IMR-90 (cell line): ENCODE results near the gene MCTP1. TPM values are rescaled to one million over a fixed set of nuclear protein-coding genes. Genes with fewer than 3 reads are reported as not detected.

ENCODE experiments used
- ATAC-seq: fragments of 200-7000 bp; cut with Tn5 transposase; 2 replicates; pipeline ENCODE4 v1.9.1; 2020; ENCODE audit warnings: low read depth, mild to moderate bottlenecking, moderate library complexity
- BruUV-seq: library from RNA; stranded (reverse); fragments of 400-500 nt; replicated peaks from 2 replicates; lab custom pipeline; 2021; lab: Mats Ljungman, UMichigan
- CTCF ChIA-PET: fragments of 300-600 bp; formaldehyde crosslinking; extraction: SDS; loops from one replicate; lab custom pipeline; 2021; ENCODE audit warnings: antibody characterized with exemption; lab: Yijun Ruan, JAX
- POLR2A ChIA-PET: fragments of 300-600 bp; sonication (Branson Sonifier 250); formaldehyde crosslinking; loops from one replicate; lab custom pipeline; 2022; ENCODE audit warnings: antibody characterized with exemption; ENCODE audit not compliant: unreplicated experiment; lab: Charles Lee
- DNase-seq: peaks from one replicate; pipeline ENCODE4 v3.0.0; 2013
- H2AFZ ChIP-seq: replicated peaks from 2 replicates; pipeline ENCODE3; 2013; ENCODE audit warnings: low read length, mild to moderate bottlenecking; ENCODE audit not compliant: poor library complexity
- H2AK5ac ChIP-seq: 2 replicates; pipeline ENCODE4 v1.6.1; 2013; ENCODE audit warnings: low read depth, low read length, inconsistent platforms
- H2AK9ac ChIP-seq: replicated peaks from 2 replicates; pipeline ENCODE3; 2013; ENCODE audit warnings: mild to moderate bottlenecking, low read depth, low read length, moderate library complexity; ENCODE audit not compliant: poor library complexity
- H2BK120ac ChIP-seq: 2 replicates; pipeline ENCODE4 v1.6.1; 2013; ENCODE audit warnings: low read depth, low read length, inconsistent platforms
- H2BK15ac ChIP-seq: 3 replicates; pipeline ENCODE4 v1.6.1; 2013; ENCODE audit warnings: low read depth, low read length, inconsistent platforms
- H2BK20ac ChIP-seq: 2 replicates; pipeline ENCODE4 v1.6.1; 2013; ENCODE audit warnings: low read depth, mild to moderate bottlenecking, inconsistent platforms, low read length, moderate library complexity
- H2BK5ac ChIP-seq: 2 replicates; pipeline ENCODE4 v1.6.1; 2013; ENCODE audit warnings: mild to moderate bottlenecking, low read depth, low read length, inconsistent platforms; ENCODE audit not compliant: poor library complexity, severe bottlenecking
- H3K14ac ChIP-seq: replicated peaks from 2 replicates; pipeline ENCODE4 v1.6.1; 2013; ENCODE audit warnings: low read depth, low read length, inconsistent platforms
- H3K18ac ChIP-seq: 2 replicates; pipeline ENCODE4 v1.6.1; 2013; ENCODE audit warnings: low read depth, low read length, control low read depth
- H3K23ac ChIP-seq: 2 replicates; pipeline ENCODE4 v1.6.1; 2013; ENCODE audit warnings: low read depth, low read length, inconsistent platforms
- H3K27ac ChIP-seq: 2 replicates; pipeline ENCODE4 v1.5.1; 2013; ENCODE audit warnings: mild to moderate bottlenecking, control low read depth, low read length; ENCODE audit not compliant: insufficient read depth
- H3K27me3 ChIP-seq: 2 replicates; pipeline ENCODE4 v1.6.1; 2013; ENCODE audit warnings: low read length; ENCODE audit not compliant: control insufficient read depth, insufficient read depth
- H3K36me3 ChIP-seq: 2 replicates; pipeline ENCODE4 v1.6.1; 2013; ENCODE audit warnings: low read length, mixed read lengths; ENCODE audit not compliant: control insufficient read depth, insufficient read depth
- H3K4ac ChIP-seq: 2 replicates; pipeline ENCODE4 v1.6.1; 2013; ENCODE audit warnings: low read depth, low read length, inconsistent platforms
- H3K4me1 ChIP-seq: 2 replicates; pipeline ENCODE4 v1.6.1; 2013; ENCODE audit warnings: low read length, mixed read lengths; ENCODE audit not compliant: control insufficient read depth, insufficient read depth
- H3K4me2 ChIP-seq: 2 replicates; pipeline ENCODE4 v1.6.1; 2013; ENCODE audit warnings: low read depth, mild to moderate bottlenecking, control low read depth, low read length, moderate library complexity
- H3K4me3 ChIP-seq: 2 replicates; pipeline ENCODE4 v1.5.1; 2013; ENCODE audit warnings: low read depth, mild to moderate bottlenecking, control low read depth, low read length, moderate library complexity; ENCODE audit not compliant: insufficient read depth
- H3K56ac ChIP-seq: 2 replicates; pipeline ENCODE4 v1.6.1; 2013; ENCODE audit warnings: low read length, inconsistent platforms; ENCODE audit not compliant: insufficient read depth; ENCODE audit errors: extremely low read depth
- H3K79me1 ChIP-seq, 2 experiments: 2 replicates each; pipeline ENCODE4 v1.6.1; 2013; ENCODE audit warnings: low read length in 2 of 2, inconsistent platforms in 1 of 2, low read depth in 1 of 2
- H3K9ac ChIP-seq: 2 replicates; pipeline ENCODE4 v1.6.1; 2013; ENCODE audit warnings: low read depth, low read length, control low read depth
- H3K9me1 ChIP-seq: 2 replicates; pipeline ENCODE4 v1.6.1; 2013; ENCODE audit warnings: low read length, inconsistent platforms; ENCODE audit not compliant: insufficient read depth
- H3K9me3 ChIP-seq: 2 replicates; pipeline ENCODE4 v1.6.1; 2013; ENCODE audit warnings: low read length; ENCODE audit not compliant: control insufficient read depth, insufficient read depth
- H4K20me1 ChIP-seq: 2 replicates; pipeline ENCODE4 v1.6.1; 2013; ENCODE audit warnings: low read length, inconsistent platforms; ENCODE audit not compliant: insufficient read depth
- H4K5ac ChIP-seq: 2 replicates; pipeline ENCODE4 v1.6.1; 2013; ENCODE audit warnings: mild to moderate bottlenecking, low read depth, low read length, control low read depth
- H4K8ac ChIP-seq, 2 experiments: 2 replicates each; pipeline ENCODE4 v1.6.1; 2013; ENCODE audit warnings: low read depth in 2 of 2, low read length in 2 of 2, control low read depth in 1 of 2, inconsistent platforms in 1 of 2
- H4K91ac ChIP-seq: 2 replicates; pipeline ENCODE4 v1.6.1; 2013; ENCODE audit warnings: low read depth, low read length, inconsistent platforms; ENCODE audit not compliant: insufficient read depth
- BHLHE40 ChIP-seq: fragments of 150-350 bp; IDR thresholded peaks from 2 replicates; pipeline ENCODE4 v1.6.1; 2016; ENCODE audit warnings: mild to moderate bottlenecking, low read depth, low read length
- CEBPB ChIP-seq: IDR thresholded peaks from 2 replicates; pipeline ENCODE4 v1.6.1; 2012; ENCODE audit warnings: low read depth, low read length, improper control_type of control experiment
- CHD1 ChIP-seq: IDR thresholded peaks from 2 replicates; pipeline ENCODE4 v1.6.1; 2012; ENCODE audit warnings: low read depth, low read length, improper control_type of control experiment
- NFE2L2 ChIP-seq: fragments of 150-350 bp; IDR thresholded peaks from 2 replicates; pipeline ENCODE4 v1.6.1; 2016; ENCODE audit warnings: low read depth, mild to moderate bottlenecking, low read length
- POLR2A ChIP-seq: IDR thresholded peaks from 2 replicates; pipeline ENCODE4 v1.6.1; 2012; ENCODE audit warnings: mild to moderate bottlenecking, low read depth, low read length
- RCOR1 ChIP-seq: IDR thresholded peaks from 2 replicates; pipeline ENCODE4 v1.6.1; 2012; ENCODE audit warnings: mild to moderate bottlenecking, low read length, improper control_type of control experiment; ENCODE audit not compliant: insufficient replicate concordance
- RFX5 ChIP-seq: IDR thresholded peaks from 2 replicates; pipeline ENCODE4 v1.8.0; 2012; ENCODE audit warnings: low read depth, mild to moderate bottlenecking, low read length, moderate library complexity
- WGBS, 2 experiments: methylation state at CpG; one replicate each; pipeline versions ENCODE4 v1.1.5 to v1.1.7; 2013; ENCODE audit warnings: missing lambda C conversion rate in 2 of 2; ENCODE audit not compliant: insufficient read length in 1 of 2; ENCODE audit errors: extremely low coverage in 2 of 2; 5-methylcytosine and 5-hydroxymethylcytosine counted together
- dilution Hi-C: fragments of 300-500 bp; cut with HindIII; formaldehyde crosslinking; loops from one replicate; pipeline ENCODE4 v1.14.3; 2018; ENCODE audit warnings: low sequenced_read_pairs; ENCODE audit not compliant: unreplicated experiment
- in situ Hi-C: fragments of 300-500 bp; cut with MboI; formaldehyde crosslinking; loops from 3 replicates; pipeline ENCODE4 v1.14.3; 2019; ENCODE audit warnings: low sequenced_read_pairs, inconsistent platforms, mixed read lengths
- intact Hi-C: fragments of 100-400 bp; cut with micrococcal nuclease; formaldehyde crosslinking; loops from 2 replicates; pipeline ENCODE4 v1.10.0; 2022
- polyA plus RNA-seq, 3 experiments: library from polyadenylated mRNA; depleted of rRNA; stranded (reverse); fragments of >200 nt; gene quantifications; 2 replicates each; pipeline ENCODE4 v1.2.3, GENCODE V29; 2012; ENCODE audit warnings: low replicate concordance in 1 of 3
- total RNA-seq: library from RNA; depleted of rRNA; stranded (reverse); fragments of >200 nt; gene quantifications from 2 replicates; pipeline ENCODE4 v1.2.3, GENCODE V29; 2012
- TF ChIP-seq, protein P1 (sequence below): conservative IDR thresholded peaks from 2 replicates; pipeline ENCODE4 v1.5.1; 2012; ENCODE audit warnings: mild to moderate bottlenecking, low read depth, low read length, improper control_type of control experiment
- TF ChIP-seq, protein P2 (sequence below): fragments of 150-350 bp; IDR thresholded peaks from 2 replicates; pipeline ENCODE4 v1.6.1; 2017; ENCODE audit warnings: mild to moderate bottlenecking, antibody characterized with exemption, low read length, low read depth

Gene MCTP1
- total and polyA plus RNA-seq, 2 of the 4 experiments (the other 2 are of a cell fraction), result 0.21 TPM; not detected in 1

DNA sequence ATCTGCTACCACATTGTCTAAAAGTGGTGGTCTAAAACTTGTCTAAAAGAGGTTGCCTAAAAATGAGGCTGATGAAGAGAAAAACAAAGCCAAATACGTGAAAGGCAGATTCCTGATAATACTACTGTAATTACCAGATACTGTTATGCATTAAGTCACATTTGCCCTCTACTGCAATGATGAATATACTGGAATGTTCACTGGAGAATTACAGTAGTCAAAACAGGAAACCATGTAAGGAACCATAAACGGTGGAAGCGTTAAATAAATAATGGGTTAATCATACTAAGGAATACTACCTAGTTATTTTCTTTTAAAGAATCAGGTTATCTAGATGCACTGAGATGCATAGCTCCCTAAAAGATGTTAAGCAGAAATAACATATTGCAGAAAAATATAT lies 201.3 kb downstream of the MCTP1 start:
- DNase-seq (no peak), ATAC-seq (no peak)
- H3K9me1 ChIP-seq, result no peaks in the 10 kb centered on the region; the same call in 1 of the 2 replicates
- no peak overlapping the region for H3K4me3 ChIP-seq
- no peak overlapping the region for H2AK9ac ChIP-seq
- H3K4me1 ChIP-seq, result no peaks in the 10 kb centered on the region
- H3K9me3 ChIP-seq, result no peaks in the 10 kb centered on the region
- H3K56ac ChIP-seq, result no peak overlapping the region
- H3K18ac ChIP-seq, result no peak overlapping the region
- CTCF ChIA-PET, result no interaction called here
- WGBS, 2 experiments, result no CpG with 5 or more reads among the region's 3 CpGs
- no peak overlapping the region for H4K91ac ChIP-seq
- intact Hi-C loops (no loop called here), in situ Hi-C loops (no loop called here), dilution Hi-C loops (no loop called here)
- H4K8ac ChIP-seq, result no peak overlapping the region
- H4K5ac ChIP-seq, result no peak overlapping the region
- TF ChIP-seq CHD1 (no peak), NFE2L2 (no peak), BHLHE40 (no peak), RFX5 (no peak), CEBPB (no peak), RCOR1 (no peak), POLR2A (no peak)
- TF ChIP-seq, protein P1, sequence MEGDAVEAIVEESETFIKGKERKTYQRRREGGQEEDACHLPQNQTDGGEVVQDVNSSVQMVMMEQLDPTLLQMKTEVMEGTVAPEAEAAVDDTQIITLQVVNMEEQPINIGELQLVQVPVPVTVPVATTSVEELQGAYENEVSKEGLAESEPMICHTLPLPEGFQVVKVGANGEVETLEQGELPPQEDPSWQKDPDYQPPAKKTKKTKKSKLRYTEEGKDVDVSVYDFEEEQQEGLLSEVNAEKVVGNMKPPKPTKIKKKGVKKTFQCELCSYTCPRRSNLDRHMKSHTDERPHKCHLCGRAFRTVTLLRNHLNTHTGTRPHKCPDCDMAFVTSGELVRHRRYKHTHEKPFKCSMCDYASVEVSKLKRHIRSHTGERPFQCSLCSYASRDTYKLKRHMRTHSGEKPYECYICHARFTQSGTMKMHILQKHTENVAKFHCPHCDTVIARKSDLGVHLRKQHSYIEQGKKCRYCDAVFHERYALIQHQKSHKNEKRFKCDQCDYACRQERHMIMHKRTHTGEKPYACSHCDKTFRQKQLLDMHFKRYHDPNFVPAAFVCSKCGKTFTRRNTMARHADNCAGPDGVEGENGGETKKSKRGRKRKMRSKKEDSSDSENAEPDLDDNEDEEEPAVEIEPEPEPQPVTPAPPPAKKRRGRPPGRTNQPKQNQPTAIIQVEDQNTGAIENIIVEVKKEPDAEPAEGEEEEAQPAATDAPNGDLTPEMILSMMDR, result no peak
- TF ChIP-seq, protein P2, sequence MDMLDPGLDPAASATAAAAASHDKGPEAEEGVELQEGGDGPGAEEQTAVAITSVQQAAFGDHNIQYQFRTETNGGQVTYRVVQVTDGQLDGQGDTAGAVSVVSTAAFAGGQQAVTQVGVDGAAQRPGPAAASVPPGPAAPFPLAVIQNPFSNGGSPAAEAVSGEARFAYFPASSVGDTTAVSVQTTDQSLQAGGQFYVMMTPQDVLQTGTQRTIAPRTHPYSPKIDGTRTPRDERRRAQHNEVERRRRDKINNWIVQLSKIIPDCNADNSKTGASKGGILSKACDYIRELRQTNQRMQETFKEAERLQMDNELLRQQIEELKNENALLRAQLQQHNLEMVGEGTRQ, result no peak
- POLR2A ChIA-PET, result no interaction called here
- H3K79me1 ChIP-seq, result no peaks in the 10 kb centered on the region
- H3K27me3 ChIP-seq, result no peaks in the 10 kb centered on the region
- no peak overlapping the region for H2BK20ac ChIP-seq
- no peaks in the 10 kb centered on the region for H4K20me1 ChIP-seq
- BruUV-seq, result no TSS peak
- H3K4me2 ChIP-seq, result no peak overlapping the region
- no peak overlapping the region for H3K23ac ChIP-seq
- no peak overlapping the region for H2AK5ac ChIP-seq
- no peaks in the 10 kb centered on the region for H3K36me3 ChIP-seq
- H2AFZ ChIP-seq, result no peak overlapping the region
- no peak overlapping the region for H3K9ac ChIP-seq
- no peak overlapping the region for H3K27ac ChIP-seq
- H2BK15ac ChIP-seq, result no peak overlapping the region
- H3K14ac ChIP-seq, result no peak overlapping the region
- H2BK120ac ChIP-seq, result no peak overlapping the region
- no peak overlapping the region for H2BK5ac ChIP-seq
- H3K4ac ChIP-seq, result no peak overlapping the region
